GM18873 (cell line): Measurements from ENCODE around the gene KLHL22.
"Not testable (repeated sequence)": the region's sequence is repeated elsewhere in the genome, so short reads cannot be mapped to it uniquely, and the experiment has no call there.

Experiments
- ATAC-seq: cut with Tn5 transposase; IDR thresholded peaks from one replicate; pipeline ENCODE4 v1.9.1; 2021; ENCODE audit warnings: mild to moderate bottlenecking, moderate library complexity, moderate number of reproducible peaks; ENCODE audit not compliant: unreplicated experiment, low FRiP score

Gene KLHL22

GRCh38 chr22:20423008-20423905, 72.3 kb downstream of the KLHL22 start:
- ATAC-seq: no peak

- no peak for ATAC-seq
These were observed 73.2 kb downstream of the KLHL22 start for GRCh38 chr22:20422271-20423007.

- ATAC-seq: no peak
These were observed 74.1 kb downstream of the KLHL22 start for GRCh38 chr22:20421507-20421874.

GRCh38 chr22:20420157-20420842, 75.3 kb downstream of the KLHL22 start:
- no peak for ATAC-seq

- ATAC-seq: no peak
These were observed 76.0 kb downstream of the KLHL22 start for GRCh38 chr22:20419664-20419951.

GRCh38 chr22:20418211-20418788, 77.3 kb downstream of the KLHL22 start:
- no peak for ATAC-seq

- not testable (repeated sequence) for ATAC-seq
These were observed 79.9 kb downstream of the KLHL22 start for GRCh38 chr22:20415699-20416098.

GRCh38 chr22:20415241-20415640, 80.4 kb downstream of the KLHL22 start:
- not testable (repeated sequence) for ATAC-seq

GRCh38 chr22:20414450-20414849, 81.1 kb downstream of the KLHL22 start:
- no peak for ATAC-seq

- no peak for ATAC-seq
These were observed 81.5 kb downstream of the KLHL22 start for GRCh38 chr22:20414059-20414440.

- ATAC-seq: no peak
These were observed 82.2 kb downstream of the KLHL22 start for GRCh38 chr22:20413217-20414058.

GRCh38 chr22:20412474-20413216, 83.0 kb downstream of the KLHL22 start:
- no peak for ATAC-seq

GRCh38 chr22:20409385-20409784, 86.2 kb downstream of the KLHL22 start:
- ATAC-seq: not testable (repeated sequence)

GRCh38 chr22:20408891-20409290, 86.7 kb downstream of the KLHL22 start:
- ATAC-seq: no peak

GRCh38 chr22:20407829-20408228, 87.8 kb downstream of the KLHL22 start:
- no peak for ATAC-seq

GRCh38 chr22:20406686-20407408, 88.7 kb downstream of the KLHL22 start:
- ATAC-seq: no peak

GRCh38 chr22:20405931-20406685, 89.5 kb downstream of the KLHL22 start:
- ATAC-seq: no peak
